ENCODE measurements around the gene NFAT5. TPM values are rescaled to one million over a fixed set of nuclear protein-coding genes. Genes with fewer than 3 reads are reported as not detected.

The NFAT5 gene
- total and polyA plus RNA-seq, 2 donors (not counting 3 experiments of a cell fraction or from before 2014, with no cell fraction given) = 17.2 to 49.5 TPM

DNA sequence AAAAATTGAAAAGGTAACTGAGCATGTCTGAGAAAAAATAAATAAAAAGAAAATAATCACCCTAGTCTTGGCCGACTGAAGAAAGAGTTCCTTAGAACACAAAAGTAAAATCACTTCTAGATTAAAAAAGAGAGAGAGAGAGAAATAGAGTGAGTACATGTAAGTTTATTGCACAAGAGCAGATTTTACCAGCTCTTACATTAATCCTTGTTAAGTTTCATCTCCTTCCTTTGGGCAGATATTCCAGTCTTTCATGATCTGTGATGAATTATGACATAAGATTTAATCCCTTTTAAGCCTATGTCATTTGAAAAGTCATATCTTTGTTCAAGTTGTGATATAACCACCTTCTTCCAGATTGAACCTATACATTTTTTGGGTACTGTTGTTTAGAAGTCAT, 54.8 kb downstream of the NFAT5 start:
- ChIA-PET POLR2A (no interaction called here), CTCF (interaction anchor here (1.8 to 1.9 kb wide), 2 partner anchors 222 to 224 kb away, joined by 6 to 7 read pairs; no protein-coding TSS in a partner anchor)
- H3K4me2 ChIP-seq (ENCODE audit: insufficient read depth, low read length) = no peak overlapping the region
- H3K4me3 ChIP-seq (replicated peaks in 1 of 3; ENCODE audit: insufficient read depth in 1 of 3, low read depth in 1 of 3, low read length in 3 of 3) = no peak overlapping the region
- H3K36me3 ChIP-seq (ENCODE audit: control insufficient read depth in 2 of 2, extremely low read depth in 1 of 2, insufficient read depth in 2 of 2, low read length in 2 of 2) = no peaks in the 10 kb centered on the region
- peaks cover 62% of the 10 kb centered on the region for H3K79me2 ChIP-seq (ENCODE audit: control insufficient read depth, insufficient read depth, low read length)
- no peak for FAIRE-seq
- intact Hi-C loops (cut with micrococcal nuclease) (no loop called here), dilution Hi-C loops (cut with MboI; ENCODE audit: extremely low pct_ligation_motif_present, low sequenced_read_pairs) (no loop called here)
- no TSS peak for BruUV-seq (replicated peaks)
- H3K4me1 ChIP-seq (ENCODE audit: control insufficient read depth, extremely low read depth, insufficient read depth, low read length) = peaks cover 23% of the 10 kb centered on the region
- no peak overlapping the region for H3K27ac ChIP-seq (ENCODE audit: insufficient read depth, low read depth, low read length)
- H4K20me1 ChIP-seq (replicated peaks; ENCODE audit: control insufficient read depth, extremely low read depth, insufficient read depth, low read length) = no peaks in the 10 kb centered on the region
- no peaks in the 10 kb centered on the region for H3K27me3 ChIP-seq (ENCODE audit: control insufficient read depth in 2 of 2, insufficient read depth in 2 of 2, low read length in 2 of 2)
- H3K9ac ChIP-seq (replicated peaks; ENCODE audit: extremely low read depth, insufficient read depth, low read length) = no peak overlapping the region
- TF ChIP-seq, protein P1, sequence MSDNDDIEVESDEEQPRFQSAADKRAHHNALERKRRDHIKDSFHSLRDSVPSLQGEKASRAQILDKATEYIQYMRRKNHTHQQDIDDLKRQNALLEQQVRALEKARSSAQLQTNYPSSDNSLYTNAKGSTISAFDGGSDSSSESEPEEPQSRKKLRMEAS (IDR thresholded peaks at IDR 0.05; ENCODE audit: insufficient read depth, insufficient read length) = no peak
- TF ChIP-seq EZH2 (IDR thresholded peaks at IDR 0.05; ENCODE audit: borderline replicate concordance, low read depth, low read length, severe bottlenecking) (no peak), POLR2A (IDR thresholded peaks at IDR 0.05; ENCODE audit: low read depth, low read length) (no peak)
- no peaks in the 10 kb centered on the region for H3K9me3 ChIP-seq (replicated peaks; ENCODE audit: control insufficient read depth, insufficient read depth, low read length)
- peaks cover 4% of the 10 kb centered on the region for H3K9me1 ChIP-seq (replicated peaks; ENCODE audit: control insufficient read depth, extremely low read depth, insufficient read depth, low read length)
- H2AFZ ChIP-seq (ENCODE audit: low read depth, low read length) = no peak overlapping the region
- no peak for DNase-seq (ENCODE audit: low read depth, low spot score)

DNA sequence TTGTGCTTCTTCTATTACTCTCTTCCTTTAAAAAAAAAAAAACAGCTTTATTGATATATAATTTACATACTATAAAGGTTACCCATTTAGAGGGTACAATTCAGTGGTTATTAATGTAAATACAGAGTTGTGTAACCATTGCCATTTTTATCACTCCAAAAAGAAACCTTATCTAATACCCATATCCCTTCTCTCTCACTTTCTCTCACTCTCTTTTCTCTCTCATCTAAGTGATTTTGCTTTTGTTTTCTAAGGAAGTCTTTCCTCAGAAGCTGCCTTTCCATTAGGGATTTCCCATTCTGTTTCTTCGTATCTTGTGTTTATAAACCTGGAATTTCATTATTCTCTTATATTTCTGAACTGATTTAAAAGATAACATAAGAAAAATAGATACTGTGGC, 55.5 kb downstream of the NFAT5 start:
- Histone ChIP-seq H3K79me2 (ENCODE audit: control insufficient read depth, insufficient read depth, low read length) (peaks cover 61% of the 10 kb centered on the region), H2AFZ (ENCODE audit: low read depth, low read length) (no peak overlapping the region), H3K9ac (replicated peaks; ENCODE audit: extremely low read depth, insufficient read depth, low read length) (no peak overlapping the region), H3K27me3 (ENCODE audit: control insufficient read depth in 2 of 2, insufficient read depth in 2 of 2, low read length in 2 of 2) (no peaks in the 10 kb centered on the region), H3K9me3 (replicated peaks; ENCODE audit: control insufficient read depth, insufficient read depth, low read length) (no peaks in the 10 kb centered on the region), H3K36me3 (ENCODE audit: control insufficient read depth in 2 of 2, extremely low read depth in 1 of 2, insufficient read depth in 2 of 2, low read length in 2 of 2) (peaks cover 0 to 3% of the 10 kb centered on the region in 2 experiments), H3K4me3 (replicated peaks in 1 of 3; ENCODE audit: insufficient read depth in 1 of 3, low read depth in 1 of 3, low read length in 3 of 3) (no peak overlapping the region), H4K20me1 (replicated peaks; ENCODE audit: control insufficient read depth, extremely low read depth, insufficient read depth, low read length) (no peaks in the 10 kb centered on the region), H3K9me1 (replicated peaks; ENCODE audit: control insufficient read depth, extremely low read depth, insufficient read depth, low read length) (peaks cover 4% of the 10 kb centered on the region), H3K27ac (ENCODE audit: insufficient read depth, low read depth, low read length) (no peak overlapping the region), H3K4me2 (ENCODE audit: insufficient read depth, low read length) (no peak overlapping the region), H3K4me1 (ENCODE audit: control insufficient read depth, extremely low read depth, insufficient read depth, low read length) (peaks cover 23% of the 10 kb centered on the region)
- ChIA-PET POLR2A (no interaction called here), CTCF (interaction anchor here (1.8 kb wide), 1 partner anchor 225 kb away, joined by 6 read pairs; no protein-coding TSS in a partner anchor)
- FAIRE-seq (no peak), DNase-seq (ENCODE audit: low read depth, low spot score) (no peak)
- intact Hi-C loops (cut with micrococcal nuclease) (no loop called here), dilution Hi-C loops (cut with MboI; ENCODE audit: extremely low pct_ligation_motif_present, low sequenced_read_pairs) (no loop called here)
- TF ChIP-seq, protein P2, sequence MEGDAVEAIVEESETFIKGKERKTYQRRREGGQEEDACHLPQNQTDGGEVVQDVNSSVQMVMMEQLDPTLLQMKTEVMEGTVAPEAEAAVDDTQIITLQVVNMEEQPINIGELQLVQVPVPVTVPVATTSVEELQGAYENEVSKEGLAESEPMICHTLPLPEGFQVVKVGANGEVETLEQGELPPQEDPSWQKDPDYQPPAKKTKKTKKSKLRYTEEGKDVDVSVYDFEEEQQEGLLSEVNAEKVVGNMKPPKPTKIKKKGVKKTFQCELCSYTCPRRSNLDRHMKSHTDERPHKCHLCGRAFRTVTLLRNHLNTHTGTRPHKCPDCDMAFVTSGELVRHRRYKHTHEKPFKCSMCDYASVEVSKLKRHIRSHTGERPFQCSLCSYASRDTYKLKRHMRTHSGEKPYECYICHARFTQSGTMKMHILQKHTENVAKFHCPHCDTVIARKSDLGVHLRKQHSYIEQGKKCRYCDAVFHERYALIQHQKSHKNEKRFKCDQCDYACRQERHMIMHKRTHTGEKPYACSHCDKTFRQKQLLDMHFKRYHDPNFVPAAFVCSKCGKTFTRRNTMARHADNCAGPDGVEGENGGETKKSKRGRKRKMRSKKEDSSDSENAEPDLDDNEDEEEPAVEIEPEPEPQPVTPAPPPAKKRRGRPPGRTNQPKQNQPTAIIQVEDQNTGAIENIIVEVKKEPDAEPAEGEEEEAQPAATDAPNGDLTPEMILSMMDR (IDR thresholded peaks at IDR 0.05; ENCODE audit: extremely low read depth in 1 of 2, insufficient read depth in 1 of 2, low read depth in 1 of 2, low read length in 2 of 2) = no peak
- TF ChIP-seq POLR2AphosphoS5 (IDR thresholded peaks at IDR 0.05; ENCODE audit: insufficient read depth, low read depth, low read length) (no peak), POLR2A (IDR thresholded peaks at IDR 0.05; ENCODE audit: low read depth, low read length) (no peak), FOS (IDR thresholded peaks at IDR 0.05; ENCODE audit: borderline replicate concordance, insufficient read depth, low read length) (no peak), EZH2 (IDR thresholded peaks at IDR 0.05; ENCODE audit: borderline replicate concordance, low read depth, low read length, severe bottlenecking) (no peak), MYC (IDR thresholded peaks at IDR 0.05; ENCODE audit: low read depth, low read length) (no peak)
- TF ChIP-seq, protein P1 (IDR thresholded peaks at IDR 0.05; ENCODE audit: insufficient read depth, insufficient read length) = no peak
- no TSS peak for BruUV-seq (replicated peaks)

All from endothelial cell of umbilical vein (primary cell).